Amygdala (tissue), 56 donors: ENCODE measurements around the gene RFTN2.
"Not testable (repeated sequence)": the region's sequence is repeated elsewhere in the genome, so short reads cannot be mapped to it uniquely, and the experiment has no call there.

Experiments used
- DNase-seq, 56 donors: peaks; one replicate each; lab custom pipeline; 2025; lab: John Stamatoyannopoulos, UW

Gene RFTN2

GRCh38 chr2:197555467-197555866, 119.9 kb downstream of the RFTN2 start:
- DNase-seq, result no peak

- DNase-seq, result not testable (repeated sequence)
Measured at GRCh38 chr2:197551260-197551659, 124.1 kb downstream of the RFTN2 start.

DNA sequence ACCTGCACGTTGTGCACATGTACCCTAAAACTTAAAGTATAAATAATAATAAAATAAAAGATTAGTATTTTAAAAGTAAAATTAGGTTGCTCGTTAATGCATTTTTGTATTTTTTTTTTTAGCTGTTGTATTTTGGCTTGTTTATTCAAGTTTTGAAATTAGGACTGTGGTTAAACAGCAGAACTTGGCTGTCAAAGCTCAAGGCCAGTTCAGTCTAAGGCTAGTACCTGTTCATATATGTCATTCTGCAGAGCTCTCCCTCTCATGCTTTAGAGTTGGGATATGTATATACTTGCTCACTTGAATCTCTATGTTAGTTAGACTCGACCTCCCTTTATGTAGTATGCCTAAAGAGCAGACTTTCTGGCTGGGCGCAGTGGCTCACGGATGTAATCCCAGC, 126.8 kb downstream of the RFTN2 start:
- DNase-seq, result no peak

- DNase-seq, result no peak
Measured at GRCh38 chr2:197547163-197547900, 128.1 kb downstream of the RFTN2 start.

DNA sequence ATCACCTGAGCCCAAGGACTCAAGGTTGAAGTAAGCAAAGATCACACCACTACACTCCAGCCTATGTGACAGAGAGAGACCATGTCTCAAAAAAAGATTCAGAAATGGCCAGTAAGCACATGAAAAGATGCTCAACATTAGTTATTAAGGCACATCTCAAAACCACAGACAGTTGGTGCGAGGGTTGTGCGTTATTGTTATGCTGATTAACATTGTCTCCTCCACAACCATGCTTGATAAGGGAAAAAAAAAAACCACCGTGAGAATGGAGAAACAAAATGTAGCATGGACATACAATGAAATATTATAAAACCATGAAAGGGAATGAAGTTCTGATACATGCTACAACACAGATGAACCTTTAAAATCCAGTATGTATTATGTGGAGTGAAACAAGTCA, 132.2 kb downstream of the RFTN2 start:
- DNase-seq, result no peak

DNA sequence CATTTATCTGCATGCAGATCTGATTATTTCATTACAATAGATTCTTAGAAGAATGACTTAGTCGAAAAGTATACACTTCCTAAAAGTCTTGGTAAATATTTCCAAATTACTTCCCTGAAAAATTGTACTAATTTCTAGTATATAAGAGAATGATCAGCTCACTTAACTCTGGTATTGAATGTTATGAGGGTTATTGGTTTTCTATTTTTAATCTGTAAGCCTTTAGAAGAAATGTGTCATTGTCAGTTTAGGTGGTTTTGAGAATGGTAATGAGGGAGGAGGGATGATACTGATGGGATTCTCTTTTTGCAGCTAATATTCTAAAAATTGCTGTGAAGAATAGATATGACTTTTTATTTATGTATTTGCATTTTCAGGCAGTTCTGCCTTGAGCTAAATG, 135.7 kb downstream of the RFTN2 start:
- no peak for DNase-seq

DNA sequence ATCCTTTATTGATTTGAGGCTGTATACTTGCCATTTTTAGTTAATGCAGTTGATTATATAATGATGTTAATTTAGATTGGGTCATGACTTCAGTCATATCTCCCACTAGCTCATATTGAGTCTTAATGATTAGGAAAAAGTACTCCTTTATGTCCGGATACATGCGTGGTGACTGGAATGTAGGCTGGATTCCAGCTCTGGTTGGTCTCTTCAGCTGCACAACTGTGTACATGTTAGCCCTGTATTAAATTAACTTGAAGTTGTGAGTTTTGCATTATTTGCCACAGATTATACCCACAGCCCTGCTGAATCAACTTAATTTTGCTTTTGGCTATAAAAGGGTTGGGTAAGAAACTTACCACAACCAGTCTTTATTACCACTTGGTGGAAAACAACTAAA, 137.0 kb downstream of the RFTN2 start:
- DNase-seq, result no peak
